ENCODE data around the gene VRK2. TPM values are rescaled to one million over a fixed set of nuclear protein-coding genes. Genes with fewer than 3 reads are reported as not detected.

The VRK2 gene
- total RNA-seq, 1 experiment from 2014 or later = 42.8 TPM

- Histone ChIP-seq H3K27me3 (ENCODE audit: insufficient read depth, low read depth) (no peaks in the 10 kb centered on the region), H3F3A (ENCODE audit: insufficient read depth, low read depth) (no peaks in the 10 kb centered on the region), H3K4me2 (no peak overlapping the region), H2AFZ (no peak overlapping the region), H3K9me2 (ENCODE audit: insufficient read depth) (no peaks in the 10 kb centered on the region), H3K9me3 (ENCODE audit: insufficient read depth, low read depth) (no peaks in the 10 kb centered on the region), H3K36me3 (ENCODE audit: low read depth) (peaks cover 18% of the 10 kb centered on the region), H3K27ac (no peak overlapping the region), H3K4me1 (replicated peaks; ENCODE audit: insufficient read depth) (no peaks in the 10 kb centered on the region), H3K4me3 (no peak overlapping the region), H4K20me1 (ENCODE audit: insufficient read depth) (no peaks in the 10 kb centered on the region), H3K79me2 (ENCODE audit: low read depth) (no peaks in the 10 kb centered on the region)
- ChIA-PET CTCF (no interaction called here), POLR2A (ENCODE audit: unreplicated experiment) (no interaction called here)
- TF ChIP-seq EZH2 (IDR thresholded peaks at IDR 0.05; ENCODE audit: low read depth) (no peak), CTCF (conservative IDR thresholded peaks at IDR 0.05) (no peak)
- no TSS peak for BruUV-seq (replicated peaks)
- intact Hi-C loops (cut with micrococcal nuclease; ENCODE audit: unreplicated experiment) = no loop called here
- DNase-seq = no peak
These were observed 89.3 kb downstream of the VRK2 start for GRCh38 chr2:58135861-58136260.

DNA sequence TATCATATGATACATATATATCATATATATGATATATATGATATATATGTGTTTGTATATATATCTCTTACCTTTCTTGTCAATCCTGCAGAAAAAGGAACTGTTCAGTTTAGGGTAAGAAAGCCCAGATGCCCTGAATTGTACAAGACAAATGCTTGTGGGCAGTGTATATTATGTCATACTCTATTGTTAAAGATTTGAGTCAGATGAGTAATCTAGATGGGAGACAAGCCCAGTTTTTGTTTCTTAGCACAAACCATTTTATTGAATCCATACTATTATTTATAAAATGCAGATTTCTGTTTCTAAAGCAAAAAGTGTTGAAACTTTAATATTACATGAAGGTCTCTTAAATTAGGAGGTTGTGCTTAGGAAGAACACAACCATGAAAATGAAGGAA, 90.6 kb downstream of the VRK2 start:
- H3K4me2 ChIP-seq = no peak overlapping the region
- no peak for TF ChIP-seq EZH2 (IDR thresholded peaks at IDR 0.05; ENCODE audit: low read depth)
- no peak for TF ChIP-seq CTCF (conservative IDR thresholded peaks at IDR 0.05)
- ChIA-PET CTCF (no interaction called here), POLR2A (ENCODE audit: unreplicated experiment) (no interaction called here)
- H3K27ac ChIP-seq = no peak overlapping the region
- BruUV-seq (replicated peaks) = no TSS peak
- H3K4me3 ChIP-seq = no peak overlapping the region
- H3K4me1 ChIP-seq (replicated peaks; ENCODE audit: insufficient read depth) = no peaks in the 10 kb centered on the region
- peaks cover 16% of the 10 kb centered on the region for H3K36me3 ChIP-seq (ENCODE audit: low read depth)
- no peak overlapping the region for H2AFZ ChIP-seq
- no peaks in the 10 kb centered on the region for H3K27me3 ChIP-seq (ENCODE audit: insufficient read depth, low read depth)
- intact Hi-C loops (cut with micrococcal nuclease; ENCODE audit: unreplicated experiment) = no loop called here
- no peaks in the 10 kb centered on the region for H3K79me2 ChIP-seq (ENCODE audit: low read depth)
- H4K20me1 ChIP-seq (ENCODE audit: insufficient read depth) = no peaks in the 10 kb centered on the region
- H3K9me2 ChIP-seq (ENCODE audit: insufficient read depth) = no peaks in the 10 kb centered on the region
- H3K9me3 ChIP-seq (ENCODE audit: insufficient read depth, low read depth) = no peaks in the 10 kb centered on the region
- H3F3A ChIP-seq (ENCODE audit: insufficient read depth, low read depth) = no peaks in the 10 kb centered on the region
- no peak for DNase-seq

- TF ChIP-seq CTCF (conservative IDR thresholded peaks at IDR 0.05) (no peak), EZH2 (IDR thresholded peaks at IDR 0.05; ENCODE audit: low read depth) (no peak)
- Histone ChIP-seq H3K27me3 (ENCODE audit: insufficient read depth, low read depth) (no peaks in the 10 kb centered on the region), H3K9me2 (ENCODE audit: insufficient read depth) (no peaks in the 10 kb centered on the region), H2AFZ (no peak overlapping the region), H4K20me1 (ENCODE audit: insufficient read depth) (no peaks in the 10 kb centered on the region), H3K27ac (no peak overlapping the region), H3K9me3 (ENCODE audit: insufficient read depth, low read depth) (no peaks in the 10 kb centered on the region), H3K36me3 (ENCODE audit: low read depth) (peaks cover 11% of the 10 kb centered on the region; the same call in 1 of the 2 replicates), H3K4me1 (replicated peaks; ENCODE audit: insufficient read depth) (no peaks in the 10 kb centered on the region), H3F3A (ENCODE audit: insufficient read depth, low read depth) (no peaks in the 10 kb centered on the region), H3K4me2 (no peak overlapping the region), H3K79me2 (ENCODE audit: low read depth) (no peaks in the 10 kb centered on the region), H3K4me3 (no peak overlapping the region)
- intact Hi-C loops (cut with micrococcal nuclease; ENCODE audit: unreplicated experiment) = no loop called here
- ChIA-PET CTCF (no interaction called here), POLR2A (ENCODE audit: unreplicated experiment) (no interaction called here)
- BruUV-seq (replicated peaks) = no TSS peak
- DNase-seq = no peak
These were observed 91.2 kb downstream of the VRK2 start for GRCh38 chr2:58137856-58138255.

Data from PC-9 (cell line).